Stomach (tissue), 9 donors: ENCODE data around the gene CRYGS. TPM values are rescaled to one million over a fixed set of nuclear protein-coding genes. Genes with fewer than 3 reads are reported as not detected.
A peak's percentile ranks its signal among the peaks of the same experiment; 100 is the strongest.
"Not testable (repeated sequence)": the region's sequence is repeated elsewhere in the genome, so short reads cannot be mapped to it uniquely, and the experiment has no call there.

Experiments
- DNase-seq, 2 donors: peaks; one replicate each; pipeline versions ENCODE4 v3.0.0 to v3.0.0-alpha.2; 2013 to 2019
- H3K27ac ChIP-seq, 5 donors: fragments of 200-600 bp in 4 of 5; sonication (generic) in 4 of 5; one replicate each; pipeline ENCODE4 v1.5.1; 2013 to 2019; ENCODE audit warnings: mild to moderate bottlenecking in 1 of 5, moderate library complexity in 1 of 5
- H3K27me3 ChIP-seq, 3 donors: fragments of 200-600 bp; sonication (generic); one replicate each; pipeline ENCODE4 v1.5.1; 2017 to 2019; ENCODE audit warnings: mixed run types in 1 of 3
- H3K36me3 ChIP-seq, 4 donors: fragments of 200-600 bp; sonication (generic); 1 replicate in 3 of 4; 2 replicates in 1 of 4; pipeline ENCODE4 v1.5.1; 2016 to 2019
- H3K4me1 ChIP-seq, 4 donors: fragments of 200-600 bp; sonication (generic); one replicate each; pipeline ENCODE4 v1.5.1; 2016 to 2019
- H3K4me3 ChIP-seq, 4 donors: fragments of 200-600 bp; sonication (generic) in 3 of 4; one replicate each; pipeline ENCODE4 v1.5.1; 2016 to 2019; ENCODE audit warnings: mild to moderate bottlenecking in 1 of 4
- H3K9me3 ChIP-seq, 4 donors: fragments of 200-600 bp; sonication (generic); one replicate each; pipeline ENCODE4 v1.5.1; 2016 to 2019
- CTCF ChIP-seq, 7 experiments: fragments of 450-650 bp in 4 of 7; fragments of 200-600 bp in 3 of 7; sonication (generic) in 3 of 7; IDR thresholded peaks; one replicate each; pipeline ENCODE4 v1.5.1; 2016 to 2019; ENCODE audit warnings: antibody characterized with exemption in 7 of 7, control low read depth in 2 of 7, mild to moderate bottlenecking in 1 of 7
- EP300 ChIP-seq: sonication (generic); formaldehyde crosslinking; IDR thresholded peaks from one replicate; pipeline ENCODE4 v1.6.1; 2017; ENCODE audit warnings: antibody characterized with exemption
- POLR2A ChIP-seq, 4 donors: fragments of 450-650 bp; IDR thresholded peaks; one replicate each; pipeline ENCODE4 v1.6.1; 2016; ENCODE audit warnings: antibody characterized with exemption in 4 of 4, control low read depth in 2 of 4, mild to moderate bottlenecking in 1 of 4, moderate library complexity in 1 of 4
- POLR2AphosphoS5 ChIP-seq, 3 donors: sonication (generic); formaldehyde crosslinking; IDR thresholded peaks; one replicate each; pipeline ENCODE4 v1.6.1; 2016; ENCODE audit warnings: antibody characterized with exemption in 3 of 3
- WGBS, 5 donors: extraction: QIAGEN DNeasy Blood & Tissue Kit in 3 of 5; methylation state at CpG; one replicate each; pipeline versions ENCODE4 v1.1.5 to v1.1.7; 2013 to 2018; 5-methylcytosine and 5-hydroxymethylcytosine counted together
- intact Hi-C: fragments of 100-400 bp; cut with DNase I; formaldehyde crosslinking; loops from one replicate; pipeline ENCODE4 v1.15.1; 2023; ENCODE audit warnings: low total_unique reads
- polyA plus RNA-seq, 3 donors: library from polyadenylated mRNA; stranded (reverse); fragments of 200-250 nt; gene quantifications; one replicate each; pipeline ENCODE4 v1.2.3, GENCODE V29; 2013
- total RNA-seq, 5 donors: library from RNA; depleted of rRNA; stranded (reverse); fragments of >200 nt; gene quantifications; one replicate each; pipeline versions ENCODE4 v1.1.0 to v1.2.3, GENCODE V29; 2014 to 2016
- donor health status: healthy with polysubstance abuse.
- donor health status: Bipolar disorder and iron deficiency.
- donor health status: healthy.

CRYGS gene
- total and polyA plus RNA-seq, 8 donors, result 1.8 to 6.6 (median 4.7) TPM; not detected in 2

- no peaks in the 10 kb centered on the region for H3K9me3 ChIP-seq
- 38 to 56% (median 44%) methylated on average over 2 of the region's 2 CpGs for WGBS, 5 donors
- peaks cover 21 to 66% (median 45%) of the 10 kb centered on the region in 4 donors for H3K4me1 ChIP-seq
- no peak for DNase-seq
- H3K27me3 ChIP-seq, result no peaks in the 10 kb centered on the region
- H3K36me3 ChIP-seq, result peaks cover 29 to 47% (median 45%) of the 10 kb centered on the region in 4 donors
- H3K27ac ChIP-seq, result peak overlapping the region in 3 of 5 donors; percentile 96 to 98 (median 96)
- intact Hi-C loops, result loop anchor here (10.0 kb wide), 1 partner anchor 213 kb away; the partner anchor contains the start of gene EIF4A2
- H3K4me3 ChIP-seq, result peak overlapping the region; percentile 82 to 92 (median 83)
- TF ChIP-seq POLR2A (IDR thresholded peaks at IDR 0.05) (no peak), CTCF (IDR thresholded peaks at IDR 0.05) (no peak), EP300 (no peak), POLR2AphosphoS5 (IDR thresholded peaks at IDR 0.05) (no peak)
These were observed 27.4 kb upstream of the CRYGS start for GRCh38 chr3:186571644-186572013.

GRCh38 chr3:186570941-186571643 is 26.9 kb upstream of the CRYGS start:
- H3K4me1 ChIP-seq, result peaks cover 25 to 72% (median 49%) of the 10 kb centered on the region in 4 donors
- intact Hi-C loops, result loop anchor here (10.0 kb wide), 1 partner anchor 214 kb away; the partner anchor contains the start of gene EIF4A2
- H3K27ac ChIP-seq, result peak overlapping the region; percentile 94 to 98 (median 96)
- peak overlapping the region; percentile 82 to 92 (median 83) for H3K4me3 ChIP-seq
- no peaks in the 10 kb centered on the region for H3K27me3 ChIP-seq
- 2 to 9% (median 5%) methylated on average over 21 of the region's 21 CpGs for WGBS, 5 donors
- peaks cover 25 to 42% (median 40%) of the 10 kb centered on the region in 4 donors for H3K36me3 ChIP-seq
- no peaks in the 10 kb centered on the region for H3K9me3 ChIP-seq
- TF ChIP-seq CTCF (IDR thresholded peaks at IDR 0.05), result no peak
- no peak for TF ChIP-seq POLR2AphosphoS5 (IDR thresholded peaks at IDR 0.05)
- TF ChIP-seq EP300, result no peak
- TF ChIP-seq POLR2A (IDR thresholded peaks at IDR 0.05), result no peak
- no peak for DNase-seq

GRCh38 chr3:186570096-186570940 is 26.1 kb upstream of the CRYGS start, which contains the start of gene DNAJB11:
Gene DNAJB11, plus strand, starts transcription at chr3:186570720. Its CDS starts 178 bp downstream, at chr3:186570898.
- WGBS, 5 donors, result 0% methylated on average over 37 to 59 of the region's 59 CpGs
- H3K9me3 ChIP-seq, result no peaks in the 10 kb centered on the region
- no peaks in the 10 kb centered on the region for H3K27me3 ChIP-seq
- H3K27ac ChIP-seq, result peak within 1 kb of the TSS; percentile 94 to 98 (median 96)
- peaks cover 18 to 34% (median 32%) of the 10 kb centered on the region in 4 donors for H3K36me3 ChIP-seq
- TF ChIP-seq POLR2A (IDR thresholded peaks at IDR 0.05), result peak in 2 of 4 donors; percentile 10 to 66
- no peak for TF ChIP-seq CTCF (IDR thresholded peaks at IDR 0.05)
- peak; percentile 44 to 95 (median 91) for TF ChIP-seq POLR2AphosphoS5 (IDR thresholded peaks at IDR 0.05)
- H3K4me3 ChIP-seq, result peak within 1 kb of the TSS; percentile 82 to 92 (median 83)
- peaks cover 26 to 79% (median 55%) of the 10 kb centered on the region in 4 donors for H3K4me1 ChIP-seq
- intact Hi-C loops, result loop anchor here (10.0 kb wide), 1 partner anchor 214 kb away; the partner anchor contains the start of gene EIF4A2
- DNase-seq, result peak; percentile 99 to 100

- WGBS, 5 donors, result 5 to 6% (median 5%) methylated on average over 7 of the region's 7 CpGs
- peaks cover 14 to 28% (median 26%) of the 10 kb centered on the region in 4 donors for H3K36me3 ChIP-seq
- intact Hi-C loops, result loop anchor here (10.0 kb wide), 1 partner anchor 215 kb away; the partner anchor contains the start of gene EIF4A2
- no peak for DNase-seq
- H3K27ac ChIP-seq, result peak overlapping the region; percentile 5 to 98 (median 96)
- peak overlapping the region; percentile 82 to 92 (median 83) for H3K4me3 ChIP-seq
- no peaks in the 10 kb centered on the region for H3K27me3 ChIP-seq
- peaks cover 26 to 79% (median 57%) of the 10 kb centered on the region in 4 donors for H3K4me1 ChIP-seq
- TF ChIP-seq EP300 (no peak), POLR2A (IDR thresholded peaks at IDR 0.05) (no peak), POLR2AphosphoS5 (IDR thresholded peaks at IDR 0.05) (no peak), CTCF (IDR thresholded peaks at IDR 0.05) (no peak)
- no peaks in the 10 kb centered on the region for H3K9me3 ChIP-seq
These were observed 25.6 kb upstream of the CRYGS start for GRCh38 chr3:186569779-186570095.

GRCh38 chr3:186569361-186569760 is 25.2 kb upstream of the CRYGS start:
- H3K4me3 ChIP-seq, result peak overlapping the region in 3 of 4 donors; percentile 82 to 92 (median 83)
- peak overlapping the region in 3 of 5 donors; percentile 75 to 96 (median 96) for H3K27ac ChIP-seq

More at GRCh38 chr3:186569361-186569760, 25.2 kb upstream of the CRYGS start:
- intact Hi-C loops, DNase-seq, H3K9me3 ChIP-seq, H3K27me3 ChIP-seq: not testable (repeated sequence)
- Histone ChIP-seq H3K4me1 (peaks cover 26 to 79% (median 57%) of the 10 kb centered on the region in 4 donors), H3K36me3 (peaks cover 14 to 24% (median 22%) of the 10 kb centered on the region in 4 donors)
- 44 to 74% (median 62%) methylated on average over 11 of the region's 11 CpGs for WGBS, 5 donors
